Measurements from ENCODE around the gene KCNAB2.

- no peak for TF ChIP-seq CTCF (IDR thresholded peaks at IDR 0.05; ENCODE audit: insufficient read depth, low read length)
- TF ChIP-seq POLR2AphosphoS5 (IDR thresholded peaks at IDR 0.05; ENCODE audit: low read depth): no peak
- TF ChIP-seq REST (IDR thresholded peaks at IDR 0.05; ENCODE audit: insufficient replicate concordance, low read depth): no peak
- no peak for TF ChIP-seq GABPA (IDR thresholded peaks at IDR 0.05; ENCODE audit: low read depth)
These were observed 99.1 kb downstream of the KCNAB2 start for GRCh38 chr1:6144647-6145395.

Data from HL-60 (cell line).